NB4 (cell line): Measurements from ENCODE around the gene SMC6.

Source experiments
- CTCF ChIP-seq: IDR thresholded peaks from one replicate; pipeline ENCODE4 v1.5.1; 2012; ENCODE audit warnings: low read depth, low read length
- POLR2A ChIP-seq: IDR thresholded peaks from 2 replicates; pipeline ENCODE4 v1.6.1; 2011; ENCODE audit warnings: mild to moderate bottlenecking; ENCODE audit not compliant: insufficient read length; ENCODE audit errors: extremely low read depth
- TF ChIP-seq, protein P1 (sequence below): IDR thresholded peaks from 2 replicates; pipeline ENCODE4 v1.6.1; 2011; ENCODE audit warnings: low read depth, low read length

GRCh38 chr2:17614174-17614930 lies 139.3 kb downstream of the SMC6 start:
- TF ChIP-seq POLR2A (no peak), CTCF (no peak)
- TF ChIP-seq, protein P1, sequence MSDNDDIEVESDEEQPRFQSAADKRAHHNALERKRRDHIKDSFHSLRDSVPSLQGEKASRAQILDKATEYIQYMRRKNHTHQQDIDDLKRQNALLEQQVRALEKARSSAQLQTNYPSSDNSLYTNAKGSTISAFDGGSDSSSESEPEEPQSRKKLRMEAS = no peak
